GM20431 (cell line): ENCODE measurements around the gene TMEM59L.

ENCODE experiments used
- in situ Hi-C: fragments of 300-500 bp; cut with MseI, MboI; formaldehyde crosslinking; loops from one replicate; pipeline ENCODE4 v1.15.0; 2020; ENCODE audit warnings: low sequenced_read_pairs; ENCODE audit not compliant: unreplicated experiment

TMEM59L gene

GRCh38 chr19:18669883-18670282, 57.2 kb downstream of the TMEM59L start:
- in situ Hi-C loops = no loop called here

- in situ Hi-C loops = no loop called here
Observed at GRCh38 chr19:18670312-18670711, 57.6 kb downstream of the TMEM59L start.
